ENCODE measurements around the gene NOS2.

GRCh38 chr17:27748360-27748825 lies 51.9 kb downstream of the NOS2 start:
- TF ChIP-seq POLR2A (IDR thresholded peaks at IDR 0.05): no peak
- no peak for TF ChIP-seq CTCF (IDR thresholded peaks at IDR 0.05 in 8 of 11, conservative IDR thresholded peaks at IDR 0.05 in 3 of 11)

All from spleen (tissue), 7 donors.